K562 (cell line): ENCODE measurements around the gene CHMP2A. TPM values are rescaled to one million over a fixed set of nuclear protein-coding genes. Genes with fewer than 3 reads are reported as not detected.

Experiments
- ATF1 ChIP-seq, 2 experiments: fragments of 450-650 bp in 1 of 2; IDR thresholded peaks; 2 replicates each; pipeline ENCODE4 v1.6.1; 2016; ENCODE audit warnings: missing compliant biosample characterization in 1 of 2, missing genetic modification characterization in 1 of 2
- BHLHE40 ChIP-seq: IDR thresholded peaks from 2 replicates; pipeline ENCODE4 v1.6.1; 2011; ENCODE audit warnings: low read length, improper control_type of control experiment
- C11orf30 ChIP-seq: fragments of 450-650 bp; IDR thresholded peaks from 2 replicates; pipeline ENCODE4 v1.6.1; 2016; ENCODE audit warnings: low read depth, mild to moderate bottlenecking
- CTBP1 ChIP-seq: fragments of 450-650 bp; IDR thresholded peaks from 2 replicates; pipeline ENCODE4 v1.6.1; 2016; ENCODE audit warnings: borderline replicate concordance
- DNMT1 ChIP-seq: fragments of 450-650 bp; IDR thresholded peaks from 2 replicates; pipeline ENCODE4 v1.6.1; 2016; ENCODE audit warnings: antibody characterized with exemption, mild to moderate bottlenecking
- EWSR1 ChIP-seq: fragments of 450-650 bp; IDR thresholded peaks from 2 replicates; pipeline ENCODE4 v1.6.1; 2018; ENCODE audit warnings: borderline replicate concordance, mild to moderate bottlenecking, low read depth, moderate library complexity; ENCODE audit not compliant: partially characterized antibody
- FOSL1 ChIP-seq: fragments of 200-800 bp; sonication (Bioruptor generic); conservative IDR thresholded peaks from 2 replicates; pipeline ENCODE4 v1.6.1; 2016; ENCODE audit warnings: missing genetic modification characterization, missing compliant biosample characterization
- FOXK2 ChIP-seq, 2 experiments: fragments of 450-650 bp; IDR thresholded peaks in 1 of 2; conservative IDR thresholded peaks in 1 of 2; 2 replicates each; pipeline ENCODE4 v1.6.1; 2016; ENCODE audit warnings: low read depth in 2 of 2, mild to moderate bottlenecking in 1 of 2
- MCM2 ChIP-seq: fragments of 450-650 bp; IDR thresholded peaks from 2 replicates; pipeline ENCODE4 v1.6.1; 2017; ENCODE audit warnings: low read depth, mild to moderate bottlenecking
- NFE2 ChIP-seq: IDR thresholded peaks from 2 replicates; pipeline ENCODE4 v1.6.1; 2014; ENCODE audit warnings: antibody characterized with exemption, low read depth
- NFXL1 ChIP-seq: fragments of 450-650 bp; formaldehyde crosslinking; IDR thresholded peaks from 2 replicates; pipeline ENCODE4 v1.4.0; 2021; ENCODE audit warnings: mild to moderate bottlenecking
- SMARCA5 ChIP-seq: fragments of 450-650 bp; IDR thresholded peaks from 2 replicates; pipeline ENCODE4 v1.6.1; 2016
- TCF15 ChIP-seq: fragments of 250-450 bp; sonication (Bioruptor Pico); IDR thresholded peaks from 2 replicates; pipeline ENCODE4 v1.8.0; 2022; ENCODE audit warnings: moderate library complexity, mild to moderate bottlenecking, inconsistent platforms
- TEAD1 ChIP-seq, 2 experiments: fragments of 450-650 bp in 1 of 2; sonication (generic) in 1 of 2; formaldehyde crosslinking; IDR thresholded peaks; 2 replicates each; pipeline versions ENCODE4 v1.4.0 to v1.8.0; 2020 to 2022; ENCODE audit warnings: mild to moderate bottlenecking in 2 of 2, missing genetic modification reagents in 1 of 2
- XRCC3 ChIP-seq: fragments of 450-650 bp; IDR thresholded peaks from 2 replicates; pipeline ENCODE4 v1.6.1; 2017; ENCODE audit warnings: mild to moderate bottlenecking, moderate library complexity
- ZBTB5 ChIP-seq: fragments of 450-650 bp; IDR thresholded peaks from 2 replicates; pipeline ENCODE4 v1.6.1; 2017; ENCODE audit warnings: antibody characterized with exemption
- ZBTB7A ChIP-seq: IDR thresholded peaks from 2 replicates; pipeline ENCODE4 v1.6.1; 2011; ENCODE audit warnings: low read depth, mild to moderate bottlenecking, low read length, moderate library complexity, borderline replicate concordance; ENCODE audit not compliant: control insufficient read depth
- ZKSCAN8 ChIP-seq: fragments of 200-800 bp; sonication (Bioruptor generic); IDR thresholded peaks from 2 replicates; pipeline ENCODE4 v1.6.1; 2016; ENCODE audit warnings: missing genetic modification characterization, missing compliant biosample characterization
- ZNF184 ChIP-seq: sonication (generic); formaldehyde crosslinking; IDR thresholded peaks from 2 replicates; pipeline ENCODE4 v1.5.0; 2020; ENCODE audit warnings: missing genetic modification reagents
- ZNF408 ChIP-seq: fragments of 250-450 bp; sonication (Bioruptor Pico); IDR thresholded peaks from 2 replicates; pipeline ENCODE4 v1.4.0; 2020; ENCODE audit warnings: low read depth, mild to moderate bottlenecking, moderate library complexity
- ZNF609 ChIP-seq: sonication (generic); formaldehyde crosslinking; IDR thresholded peaks from 2 replicates; pipeline ENCODE4 v1.8.1; 2023; ENCODE audit warnings: missing genetic modification reagents, mild to moderate bottlenecking, borderline replicate concordance
- ZNF75A ChIP-seq: fragments of 450-650 bp; formaldehyde crosslinking; IDR thresholded peaks from 2 replicates; pipeline ENCODE4 v1.4.0; 2020; ENCODE audit warnings: mild to moderate bottlenecking
- polyA plus RNA-seq, 8 experiments: library from polyadenylated mRNA; depleted of rRNA in 4 of 8; stranded (reverse) in 5 of 8; unstranded in 3 of 8; fragments of >200 nt; fragmentation: Nextera tagmentation in 2 of 8; fragmentation: Illumina TruSeq in 1 of 8; extraction: Ambion mirVana in 2 of 8; extraction: Trizol in 1 of 8; gene quantifications; 2 replicates each; pipeline versions ENCODE4 v1.2.1 to v1.2.3, GENCODE V29; 2011 to 2014; ENCODE audit warnings: inconsistent platforms in 1 of 8, missing spikeins in 1 of 8
- total RNA-seq, 7 experiments: library from RNA; depleted of rRNA in 6 of 7; stranded (reverse); fragments of >200 nt in 6 of 7; fragmentation: Illumina TruSeq in 2 of 7; extraction: Trizol in 2 of 7; gene quantifications; 2 replicates each; pipeline versions ENCODE4 v1.2.1 to v1.2.3, GENCODE V29; 2011 to 2021; ENCODE audit warnings: low replicate concordance in 1 of 7

Gene CHMP2A
- total and polyA plus RNA-seq, 9 of the 15 experiments (the other 6 are each of a cell fraction or from before 2014, with no cell fraction given): 57.6 to 159 (median 87.2) TPM

GRCh38 chr19:58572818-58573657, 18.1 kb upstream of the CHMP2A start, which contains the start of gene MZF1 (continued):
- no peak for TF ChIP-seq ZBTB7A
- TF ChIP-seq ZNF184 (CRISPR knock-in tag): no peak
- no peak for TF ChIP-seq ZNF75A (CRISPR knock-in tag)
- TF ChIP-seq FOSL1: no peak; the same call in 1 of the 2 replicates
- no peak for TF ChIP-seq NFE2
- TF ChIP-seq SMARCA5: peak; percentile 98
- no peak for TF ChIP-seq NFXL1 (CRISPR knock-in tag)
- no peak for TF ChIP-seq MCM2
- TF ChIP-seq ZNF609 (CRISPR knock-in tag): no peak
- TF ChIP-seq TCF15 (CRISPR knock-in tag): no peak
- TF ChIP-seq CTBP1: peak; percentile 46
- peak in 1 of 2 experiments; percentile 61; a peak in 1 of 4 replicates for TF ChIP-seq TEAD1 (CRISPR knock-in tag; IDR thresholded peaks at IDR 0.05)
- TF ChIP-seq FOXK2 (conservative IDR thresholded peaks at IDR 0.05 in 1 of 2, IDR thresholded peaks at IDR 0.05 in 1 of 2; ENCODE audit: low read depth in 2 of 2): peak; percentile 94 to 98
- TF ChIP-seq ZKSCAN8 (CRISPR knock-in tag): no peak
- peak; percentile 89 for TF ChIP-seq ATF1 (CRISPR knock-in tag; IDR thresholded peaks at IDR 0.05)
- peak; percentile 98 for TF ChIP-seq ATF1 (tag; IDR thresholded peaks at IDR 0.05)
- peak; percentile 84; the same call in 1 of the 2 replicates for TF ChIP-seq DNMT1
- no peak for TF ChIP-seq EWSR1
- TF ChIP-seq ZBTB5: no peak
- peak; percentile 81 for TF ChIP-seq C11orf30
- peak; percentile 35; the same call in 1 of the 2 replicates for TF ChIP-seq BHLHE40
- TF ChIP-seq ZNF408 (CRISPR knock-in tag): no peak
- no peak for TF ChIP-seq XRCC3
